ENCODE results near the gene SLC49A3.

GRCh38 chr4:706834-707598, 18.1 kb upstream of the SLC49A3 start:
- TF ChIP-seq CTCF (conservative IDR thresholded peaks at IDR 0.05; ENCODE audit: low read depth, low read length) (no peak), EZH2 (IDR thresholded peaks at IDR 0.05; ENCODE audit: low read length, unreplicated experiment) (no peak)
